NCI-H1930 (cell line): ENCODE measurements around the gene MYOC.
"Not testable (repeated sequence)": the region's sequence is repeated elsewhere in the genome, so short reads cannot be mapped to it uniquely, and the experiment has no call there.

Experiments used
- DNase-seq, 2 experiments: peaks; one replicate each; lab custom pipeline; 2025; lab: John Stamatoyannopoulos, UW

Gene MYOC

DNA sequence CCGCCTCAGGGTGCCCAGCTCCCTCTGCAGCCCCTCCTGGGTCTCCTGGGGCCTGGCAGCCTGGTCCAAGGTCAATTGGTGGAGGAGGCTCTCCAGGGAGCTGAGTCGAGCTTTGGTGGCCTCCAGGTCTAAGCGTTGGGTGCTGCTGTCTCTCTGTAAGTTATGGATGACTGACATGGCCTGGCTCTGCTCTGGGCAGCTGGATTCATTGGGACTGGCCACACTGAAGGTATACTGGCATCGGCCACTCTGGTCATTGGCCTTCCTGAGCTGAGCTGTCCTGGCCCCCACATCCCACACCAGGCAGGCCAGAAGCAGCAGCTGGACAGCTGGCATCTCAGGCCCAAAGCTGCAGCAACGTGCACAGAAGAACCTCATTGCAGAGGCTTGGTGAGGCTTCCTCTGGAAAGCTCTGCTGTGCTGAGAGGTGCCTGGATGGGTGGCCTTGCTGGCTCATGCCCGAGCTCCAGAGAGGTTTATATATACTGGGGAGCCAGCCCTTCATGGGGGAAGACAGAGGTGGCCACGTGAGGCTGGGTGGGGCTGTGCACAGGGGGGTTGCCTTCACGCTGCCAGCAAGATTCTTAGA is at the start of gene MYOC:
TSS of gene MYOC (minus strand) at position 455 of the 589 bp plus-strand sequence. CDS start at position 378, 77 bp downstream.
- no peak for DNase-seq

DNA sequence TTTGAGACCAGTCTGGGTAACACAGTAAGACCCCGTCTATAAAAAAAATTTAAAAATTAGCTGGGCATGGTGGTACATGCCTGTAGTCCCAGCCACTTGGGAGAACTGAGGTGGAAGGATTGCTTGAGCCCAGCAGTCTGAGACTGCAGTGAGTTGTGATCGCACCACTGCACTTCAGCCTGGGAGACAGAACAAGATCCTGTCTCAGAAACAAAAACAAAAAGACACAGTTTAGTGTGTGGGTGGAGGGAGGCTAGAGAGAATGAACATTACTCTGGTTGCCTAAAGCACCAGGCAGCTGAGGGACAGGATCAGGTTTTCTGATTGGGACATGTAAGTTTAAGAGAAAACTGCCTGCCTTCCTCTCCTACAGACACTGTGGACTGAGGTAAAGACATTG is 47.0 kb upstream of the MYOC start:
- DNase-seq, result no peak

DNA sequence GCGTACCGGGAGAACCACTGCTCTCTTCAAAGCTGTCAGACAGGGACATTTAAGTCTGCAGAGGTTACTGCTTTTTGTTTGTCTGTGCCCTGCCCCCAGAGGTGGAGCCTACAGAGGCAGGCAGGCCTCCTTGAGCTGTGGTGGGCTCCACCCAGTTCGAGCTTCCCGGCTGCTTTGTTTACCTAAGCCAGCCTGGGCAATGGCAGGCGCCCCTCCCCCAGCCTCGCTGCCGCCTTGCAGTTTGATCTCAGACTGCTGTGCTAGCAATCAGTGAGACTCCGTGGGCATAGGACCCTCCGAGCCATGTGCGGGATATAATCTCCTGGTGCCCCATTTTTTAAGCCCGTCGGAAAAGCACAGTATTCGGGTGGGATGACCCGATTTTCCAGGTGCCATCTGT is 43.3 kb upstream of the MYOC start:
- DNase-seq, result not testable (repeated sequence)

DNA sequence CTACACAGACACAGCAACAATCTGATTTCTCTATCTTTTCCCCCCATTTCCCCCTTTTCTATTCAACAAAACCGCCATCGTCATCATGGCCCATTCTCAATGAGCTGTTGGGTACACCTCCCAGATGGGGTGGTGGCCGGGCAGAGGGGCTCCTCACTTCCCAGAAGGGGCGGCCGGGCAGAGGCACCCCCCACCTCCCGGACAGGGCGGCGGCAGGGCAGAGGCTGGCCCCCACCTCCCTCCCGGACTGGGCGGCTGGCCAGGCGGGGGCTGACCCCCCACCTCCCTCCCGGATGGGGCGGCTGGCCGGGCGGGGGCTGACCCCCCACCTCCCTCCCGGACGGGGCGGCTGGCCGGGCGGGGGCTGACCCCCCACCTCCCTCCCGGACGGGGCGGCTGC is 41.1 kb upstream of the MYOC start:
- DNase-seq, result not testable (repeated sequence)

DNA sequence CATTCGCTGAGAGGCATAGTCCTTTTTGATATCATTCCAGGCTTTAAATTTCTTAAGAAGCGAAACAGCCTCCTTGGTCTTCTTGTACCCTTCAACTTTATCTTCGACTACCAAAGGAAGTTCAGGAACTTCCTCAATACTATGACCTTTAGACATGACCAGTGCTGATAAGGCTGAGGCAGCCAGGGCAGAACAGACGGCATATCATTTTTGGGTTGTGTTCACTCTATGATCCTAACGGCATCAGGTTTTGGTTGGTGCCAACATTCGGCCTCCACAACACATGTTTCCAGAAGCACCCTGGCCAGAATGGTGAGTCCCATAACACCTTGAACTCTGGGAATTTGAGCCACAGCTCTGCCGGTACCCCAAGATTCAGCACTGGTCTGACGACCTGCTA is 31.4 kb upstream of the MYOC start:
- DNase-seq, result no peak

DNA sequence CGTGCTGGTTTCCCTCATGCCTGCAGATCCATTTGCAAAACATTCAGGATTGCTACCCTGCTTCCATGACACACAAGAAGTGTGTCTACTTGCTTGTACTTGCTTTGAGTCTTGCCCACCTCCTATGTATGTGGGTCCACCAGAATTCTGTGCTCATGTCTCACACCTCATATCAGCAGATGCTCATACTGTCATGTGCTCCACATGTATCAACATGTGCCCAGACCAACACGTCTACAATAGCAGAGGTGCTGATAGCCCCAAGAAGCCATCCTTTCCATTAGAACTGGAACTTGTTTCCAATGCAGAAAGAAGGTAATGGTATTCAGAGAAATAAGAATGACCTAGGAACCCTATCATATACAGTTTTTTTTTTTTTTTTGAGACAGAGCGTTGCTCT is 27.9 kb upstream of the MYOC start:
- DNase-seq, result no peak

DNA sequence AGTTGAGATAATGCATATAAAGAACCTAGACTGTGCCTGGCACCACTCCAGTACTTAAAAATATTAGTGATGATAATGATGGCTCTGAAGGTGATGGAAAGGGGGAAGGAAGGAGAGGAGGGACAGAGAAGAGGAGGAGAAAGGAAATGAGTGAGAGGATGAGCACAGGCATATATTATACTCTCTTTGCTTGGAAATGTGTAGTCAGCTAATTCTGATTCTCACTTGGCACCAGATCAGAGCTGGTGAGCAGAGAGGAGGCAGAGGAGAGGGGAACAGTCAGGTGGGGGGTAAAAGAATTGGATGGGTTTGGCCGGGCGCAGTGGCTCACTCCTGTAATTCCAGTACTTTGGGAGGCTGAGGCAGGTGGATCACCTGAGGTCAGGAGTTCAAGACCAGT is 24.3 kb upstream of the MYOC start:
- no peak for DNase-seq

DNA sequence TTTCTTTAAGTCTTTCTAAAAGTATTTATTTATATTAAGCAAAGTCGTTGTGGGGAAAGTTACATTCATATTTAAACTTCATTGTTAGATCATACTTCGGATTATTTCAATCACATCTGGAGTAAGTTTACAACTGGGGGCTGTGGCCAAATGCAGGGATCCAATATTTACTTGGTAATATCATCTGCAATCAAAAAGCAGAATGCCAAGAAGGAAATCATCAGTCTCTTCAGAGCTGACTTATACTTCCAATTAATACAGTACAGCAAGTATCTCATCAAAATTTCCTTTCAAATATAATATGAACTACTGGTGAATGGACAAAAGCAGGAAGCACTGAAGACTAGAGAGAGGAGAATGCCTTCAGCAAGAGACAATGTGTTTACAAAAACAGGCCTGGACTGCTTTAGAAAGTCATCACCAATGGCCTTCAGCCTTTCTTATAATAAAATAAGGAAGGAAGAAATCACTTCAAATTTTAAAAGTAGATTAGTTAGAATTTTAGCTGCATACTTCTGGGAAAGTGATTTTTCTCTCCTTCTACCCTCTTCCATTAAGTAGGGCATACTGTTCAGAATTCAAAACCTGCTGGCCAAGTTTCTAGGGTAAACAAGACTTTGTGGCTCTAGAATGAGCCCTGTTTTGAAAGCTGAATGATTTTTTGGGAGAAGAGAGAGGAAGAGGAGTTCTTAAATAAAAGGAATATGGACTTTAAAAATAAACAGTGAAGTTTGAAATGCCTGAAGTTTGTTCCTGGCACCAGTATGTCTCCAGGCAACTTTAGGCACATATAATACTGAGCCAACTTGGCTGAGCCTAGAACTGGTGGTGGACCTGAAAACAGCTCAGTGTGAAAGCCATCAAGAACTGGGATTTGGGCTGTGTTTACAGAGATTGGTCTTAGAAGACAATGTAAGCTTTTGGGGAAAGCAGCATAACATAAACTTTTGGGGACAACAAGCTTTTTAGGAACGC is 22.2 kb upstream of the MYOC start:
- no peak for DNase-seq

DNA sequence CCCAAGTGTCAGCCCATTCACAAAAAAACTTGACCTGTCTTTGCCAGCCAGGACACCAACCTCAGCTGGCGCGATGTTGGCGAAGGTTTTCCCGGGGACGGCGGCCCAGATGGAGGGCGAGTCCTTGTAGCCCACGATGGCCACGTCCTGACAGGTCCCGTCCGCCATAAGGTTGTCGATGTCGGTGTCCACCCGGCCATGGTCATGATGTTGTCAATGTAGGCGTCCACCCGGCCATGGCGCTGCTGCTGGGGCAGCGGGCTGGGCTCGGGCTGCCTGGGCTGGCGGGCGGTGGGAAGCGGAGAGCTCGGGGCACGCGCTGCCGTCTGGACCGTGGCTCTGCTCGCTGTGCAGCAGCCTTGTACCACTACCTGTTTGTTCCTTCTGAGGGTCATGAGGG is 18.3 kb upstream of the MYOC start:
- no peak for DNase-seq

DNA sequence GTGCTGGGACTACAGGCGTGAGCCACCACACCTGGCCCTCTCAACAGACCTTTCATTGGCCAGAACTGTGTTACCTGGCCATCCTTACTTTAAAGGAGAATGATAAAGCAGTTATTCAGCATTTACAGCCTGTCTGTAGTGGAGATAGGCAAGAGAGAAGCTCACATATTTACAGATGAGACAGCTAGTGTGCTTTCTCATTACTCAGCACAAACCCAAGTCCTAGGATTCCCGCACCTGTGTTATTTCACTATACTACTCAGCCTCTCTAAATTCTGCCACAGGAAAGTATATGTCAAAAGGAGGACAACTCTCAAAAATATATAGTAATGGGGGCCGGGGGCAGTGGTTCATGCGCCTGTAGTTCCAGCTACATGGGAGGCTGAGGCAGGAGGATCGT is 15.9 kb upstream of the MYOC start:
- no peak for DNase-seq

DNA sequence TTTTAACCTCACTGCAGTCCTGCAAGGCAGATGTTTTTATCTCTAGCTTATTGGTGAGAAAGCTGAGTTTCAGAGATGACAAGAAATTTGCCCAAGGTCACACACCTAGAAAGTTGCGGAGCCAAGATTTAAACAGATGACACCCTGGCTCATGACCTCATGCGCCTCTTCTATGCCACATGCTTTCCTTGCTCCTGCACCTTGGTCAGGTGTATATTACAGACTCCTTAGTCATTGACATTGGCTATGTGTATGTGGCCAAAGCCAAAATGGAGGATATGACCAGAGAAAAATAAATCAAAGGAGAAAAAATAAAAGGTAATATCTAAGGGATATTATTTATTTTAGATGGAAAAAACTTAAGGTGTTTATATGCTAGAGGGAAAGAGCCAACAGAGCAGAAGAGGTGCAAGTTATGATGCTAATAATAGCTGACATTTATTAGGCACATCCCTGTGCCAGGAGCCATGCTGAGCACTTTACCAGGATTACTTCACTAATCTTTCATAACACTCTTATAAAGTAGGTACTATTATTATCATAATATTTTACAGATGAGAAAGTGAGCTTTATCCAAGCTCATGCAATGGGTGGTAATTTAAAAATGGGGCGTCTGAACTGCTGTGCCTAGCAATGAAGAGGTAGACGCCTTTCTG is 13.8 kb upstream of the MYOC start:
- no peak for DNase-seq

DNA sequence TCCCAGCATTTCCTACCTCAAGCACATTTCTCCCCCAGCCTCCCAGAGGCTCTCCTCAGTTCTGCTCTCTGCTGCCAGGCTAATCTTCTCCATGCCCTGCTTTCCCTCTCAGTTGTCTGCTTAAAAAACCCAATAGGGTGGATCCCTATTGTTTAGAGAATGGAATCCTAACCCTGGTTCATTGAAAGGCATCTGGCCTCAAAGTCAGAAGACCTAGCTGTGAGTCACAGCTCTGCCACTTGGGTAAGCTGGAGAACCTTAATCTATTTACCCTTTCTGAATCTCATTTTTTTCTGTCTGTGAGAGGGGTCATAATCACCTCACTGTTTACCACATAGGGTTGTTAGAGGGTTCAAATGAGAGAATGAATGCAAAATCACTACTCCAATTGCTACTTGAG is 12.5 kb upstream of the MYOC start:
- DNase-seq, result no peak

DNA sequence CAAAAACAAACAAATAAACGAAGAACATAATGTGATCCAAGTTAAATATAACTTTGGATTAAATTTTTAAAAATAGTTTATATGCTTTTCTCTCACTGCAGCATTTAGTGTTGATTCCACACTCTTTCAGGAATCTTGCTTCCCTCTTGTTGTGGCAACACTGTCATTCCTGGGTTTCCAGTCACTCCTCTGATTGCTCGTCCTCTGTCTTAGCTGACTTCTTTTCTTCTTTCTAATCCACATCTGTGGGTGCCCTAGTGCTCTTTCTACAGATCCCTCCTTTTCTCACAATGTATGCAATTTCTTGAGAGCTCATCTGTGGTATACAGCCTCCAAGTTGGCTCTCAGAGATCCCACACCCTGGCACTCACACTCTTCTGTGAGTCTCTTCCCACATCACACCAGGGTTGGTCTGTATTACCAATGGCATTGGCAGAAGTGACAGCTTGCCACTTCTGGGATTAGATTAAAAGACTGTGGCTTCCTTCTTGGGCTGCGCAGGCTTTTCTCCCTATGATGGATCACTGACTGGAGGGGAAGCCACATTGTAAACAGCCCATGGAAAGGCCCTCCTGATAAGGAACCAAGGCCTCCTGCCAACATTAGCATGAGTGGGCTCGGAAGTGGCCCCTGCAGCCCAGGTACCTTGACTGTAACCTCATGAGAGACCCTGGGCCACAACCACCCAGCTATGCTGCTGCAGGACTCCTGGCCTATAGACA is 11.5 kb upstream of the MYOC start:
- DNase-seq, result no peak

DNA sequence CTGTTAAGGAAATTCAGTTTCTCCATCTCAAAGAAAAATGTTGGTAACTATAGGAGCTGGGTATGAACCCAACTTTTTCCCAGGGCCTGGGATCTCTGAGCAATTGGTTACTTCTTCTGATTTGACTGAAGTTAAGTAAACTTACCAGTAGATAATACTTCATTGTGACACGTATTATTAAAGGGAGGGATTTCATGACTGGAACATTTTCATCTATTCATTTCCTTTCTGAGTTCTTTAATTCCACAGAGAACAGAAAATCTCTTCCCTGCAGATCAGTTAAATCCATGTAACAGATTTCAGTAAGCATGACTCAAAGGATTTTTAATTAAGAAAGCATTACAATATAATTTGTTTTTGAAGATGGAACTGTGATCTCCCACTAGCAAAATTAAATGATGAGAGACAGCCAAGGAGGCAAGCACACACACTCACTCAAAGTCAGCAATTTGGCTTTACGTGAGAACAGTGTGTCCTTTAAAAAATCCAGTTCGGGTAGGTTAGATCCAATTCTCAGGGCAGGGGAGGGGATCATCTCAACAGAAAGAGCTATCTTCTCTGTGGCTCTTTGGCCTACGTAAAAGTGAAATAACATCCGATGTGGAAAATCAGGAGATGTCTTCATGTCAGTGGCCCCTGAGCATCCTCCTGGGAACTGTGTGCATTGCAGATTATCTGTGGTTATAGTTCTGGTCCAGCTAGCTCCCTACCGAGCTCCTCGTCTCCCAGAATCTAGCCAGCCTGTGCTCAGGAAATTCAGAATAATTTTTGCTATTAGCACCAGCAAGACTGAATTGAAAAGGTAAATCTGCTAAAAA is 10.8 kb upstream of the MYOC start:
- no peak for DNase-seq

DNA sequence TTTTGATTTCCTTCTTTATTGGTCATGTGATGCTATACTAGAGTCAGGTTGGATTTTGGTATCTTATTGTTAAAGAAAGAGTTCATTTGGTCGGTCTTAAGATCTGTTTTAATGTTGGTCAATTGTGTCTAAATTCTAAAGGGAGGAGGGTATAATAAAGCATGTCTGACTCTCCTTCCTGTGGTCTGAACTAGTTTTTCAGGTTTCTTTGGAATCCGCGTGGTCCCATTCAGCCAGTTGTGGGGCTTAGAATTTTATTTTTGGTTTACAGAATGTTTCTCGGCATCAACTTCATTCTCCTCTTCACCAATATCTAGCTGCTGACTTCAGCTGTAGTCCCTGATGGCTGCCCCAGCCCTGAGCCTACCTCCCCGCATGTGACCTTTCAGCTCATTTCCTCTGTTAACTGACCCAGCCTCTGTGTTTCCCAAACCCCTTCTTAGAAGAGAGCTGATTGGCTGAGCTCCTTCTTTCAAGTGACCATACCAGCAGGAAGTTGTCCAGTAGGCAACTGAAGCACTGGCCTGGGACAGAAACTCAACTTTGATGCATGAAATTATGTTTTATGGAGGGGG is 8.7 kb upstream of the MYOC start:
- DNase-seq, result no peak

DNA sequence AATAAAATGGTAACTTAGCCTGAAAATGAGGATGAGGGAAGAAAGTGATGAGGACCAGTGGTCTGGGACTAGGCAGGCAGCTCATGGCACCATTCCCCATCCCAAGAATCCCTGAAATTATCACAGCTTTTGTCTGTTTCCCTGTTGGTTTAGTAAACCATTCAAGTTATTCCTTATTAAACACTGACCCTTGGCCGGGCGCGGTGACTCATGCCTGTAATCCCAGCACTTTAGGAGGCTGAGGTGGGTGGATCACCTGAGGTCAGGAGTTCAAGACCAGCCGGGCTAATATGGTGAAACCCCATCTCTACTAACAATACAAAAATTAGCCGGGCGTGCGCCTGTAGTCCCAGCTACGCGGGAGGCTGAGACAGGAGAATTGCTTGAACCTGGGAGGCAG is 3.7 kb upstream of the MYOC start:
- DNase-seq, result not testable (repeated sequence)

DNA sequence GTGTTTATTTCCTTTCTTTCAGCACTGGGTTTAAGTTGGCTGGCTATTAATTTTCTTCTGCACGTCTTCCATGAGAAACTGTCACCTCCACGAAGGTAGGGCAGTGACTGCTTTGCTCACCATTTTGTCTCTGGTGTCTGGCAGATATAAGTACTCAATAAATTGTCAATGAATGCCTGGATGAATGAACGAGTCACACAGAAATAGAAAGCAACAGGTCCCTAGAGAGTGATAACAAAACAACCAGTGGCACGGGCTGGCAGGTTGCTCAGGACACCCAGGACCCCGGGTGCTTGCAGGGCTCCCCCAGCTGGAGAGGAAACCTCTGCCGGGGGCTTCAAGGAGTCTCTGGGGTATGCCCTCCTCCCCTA is 3.2 kb upstream of the MYOC start:
- DNase-seq, result no peak

DNA sequence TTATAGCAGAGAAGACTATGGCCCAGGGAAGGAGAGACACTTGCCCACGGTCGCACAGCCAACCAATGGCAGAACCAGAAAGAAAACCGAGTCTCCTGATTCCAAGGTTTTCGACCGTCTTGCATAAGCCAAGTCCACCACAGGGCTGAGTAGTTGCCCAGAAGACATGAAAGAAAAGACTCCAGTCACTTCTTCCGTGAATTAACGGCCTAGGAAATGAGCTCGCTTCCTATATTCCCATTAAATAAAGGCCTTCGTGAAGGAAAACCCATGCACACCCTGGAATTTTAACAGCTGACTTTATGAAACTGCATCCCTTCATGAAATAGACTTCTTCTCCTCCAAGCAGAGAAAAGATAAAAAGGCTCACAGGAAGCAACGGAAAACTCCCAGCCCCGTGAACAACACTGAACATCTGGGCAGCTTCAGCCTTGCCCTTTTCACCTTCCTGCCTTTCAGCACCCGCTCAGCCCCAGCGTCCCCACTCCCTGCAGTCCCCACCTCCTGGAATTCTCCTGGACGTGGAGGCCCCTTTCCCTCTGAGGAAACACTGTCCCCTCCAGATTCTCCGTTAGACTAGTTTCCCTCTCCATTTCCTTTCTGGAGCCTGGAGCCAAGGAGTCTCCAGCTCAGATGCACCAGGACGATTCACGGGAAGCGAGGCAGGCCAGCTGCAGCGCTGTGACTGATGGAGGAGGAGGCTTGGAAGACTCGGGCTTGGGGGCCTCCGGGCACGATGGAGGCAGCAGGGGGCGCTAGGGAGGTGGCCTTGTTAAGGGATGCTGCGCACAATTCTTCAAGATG is 2.7 kb upstream of the MYOC start:
- DNase-seq, result peak; percentile 10 to 44

DNA sequence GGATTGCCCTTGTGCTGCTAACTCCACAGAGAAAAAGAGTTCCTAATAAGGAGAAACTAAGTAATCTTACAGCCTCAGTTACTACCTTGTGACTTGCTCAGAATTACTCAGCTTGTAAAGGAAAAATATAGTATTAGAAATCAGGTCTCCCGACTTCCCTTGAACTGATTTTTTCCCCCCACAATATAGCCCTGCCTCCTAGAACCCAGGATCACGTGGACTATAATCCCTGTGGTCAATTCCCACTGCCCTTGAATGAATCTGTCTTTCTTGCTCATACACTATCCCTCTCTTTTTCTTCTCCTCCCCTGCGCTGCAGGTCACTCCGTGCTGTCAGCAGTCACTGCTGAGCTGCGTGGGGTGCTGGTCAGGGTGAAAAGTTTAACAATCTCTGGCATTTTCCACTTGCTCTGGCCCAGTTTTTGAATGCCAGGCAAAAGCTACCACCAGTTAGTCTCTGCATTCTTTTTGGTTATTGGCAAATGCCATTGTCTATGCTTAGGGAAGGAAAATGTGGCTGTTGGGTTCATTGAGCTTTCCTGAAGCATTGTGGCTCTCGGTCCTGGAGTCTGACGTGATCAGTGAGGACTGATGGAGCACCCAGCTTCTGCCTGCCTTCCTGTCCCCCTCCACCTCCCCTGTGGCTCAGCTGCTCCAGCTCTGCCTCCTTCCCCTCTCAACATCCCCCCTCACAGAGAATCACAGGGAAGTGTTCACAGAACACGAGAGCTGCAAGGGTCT is 1.9 kb upstream of the MYOC start:
- DNase-seq, result no peak

DNA sequence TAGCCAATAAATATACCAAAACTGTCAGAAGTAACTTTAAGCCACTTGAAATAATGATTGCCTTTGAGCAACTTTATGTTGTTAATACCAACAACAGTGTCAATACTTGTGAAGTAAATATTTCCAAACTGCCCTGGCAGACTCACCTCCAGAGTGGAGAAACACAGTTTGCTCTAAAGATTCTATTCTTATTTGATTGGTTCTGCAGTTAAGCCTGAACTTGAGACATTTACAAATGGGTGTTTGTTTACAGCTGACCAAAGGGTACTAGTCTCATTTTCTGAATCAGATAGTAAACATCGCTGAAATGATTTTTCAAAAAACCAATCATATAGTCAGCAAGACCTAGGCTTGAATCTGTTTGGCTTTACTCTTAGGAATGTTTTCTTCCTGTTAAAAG is 1.3 kb upstream of the MYOC start:
- DNase-seq, result no peak
